Activated CD4-positive, alpha-beta T cell treated with anti-CD3 and anti-CD28 coated beads, Interleukin-2, Interleukin-4, amounts not matched to agents 100 ng/mL and 50 ng/mL, durations not matched to agents 16 hours and 8 hours (primary cell): ENCODE data around the gene NCKAP5.
"Not testable (repeated sequence)": the region's sequence is repeated elsewhere in the genome, so short reads cannot be mapped to it uniquely, and the experiment has no call there.

Experiments
- DNase-seq: peaks from one replicate; pipeline ENCODE4 v3.0.0-alpha.2; 2020; ENCODE audit warnings: low spot score

NCKAP5 gene

DNA sequence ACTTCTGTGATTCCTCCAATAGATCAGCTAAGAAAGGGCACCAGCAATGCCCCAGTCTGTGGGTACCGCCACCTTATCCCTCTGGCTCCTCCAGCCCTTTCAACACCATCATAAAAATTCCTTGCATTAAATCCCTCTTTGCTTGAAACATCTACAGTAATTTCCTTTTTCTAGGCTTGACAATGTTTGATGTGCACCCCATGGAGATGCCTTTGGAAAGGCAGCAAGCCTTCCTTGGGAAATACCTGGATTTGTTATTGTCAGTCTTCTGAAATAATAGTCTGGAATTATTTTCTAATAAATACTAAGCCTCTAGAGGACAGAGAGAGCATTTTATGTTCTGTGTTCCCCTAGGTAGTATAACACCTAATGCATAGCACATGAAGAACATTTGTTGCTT lies 46.1 kb downstream of the NCKAP5 start:
- no peak for DNase-seq

DNA sequence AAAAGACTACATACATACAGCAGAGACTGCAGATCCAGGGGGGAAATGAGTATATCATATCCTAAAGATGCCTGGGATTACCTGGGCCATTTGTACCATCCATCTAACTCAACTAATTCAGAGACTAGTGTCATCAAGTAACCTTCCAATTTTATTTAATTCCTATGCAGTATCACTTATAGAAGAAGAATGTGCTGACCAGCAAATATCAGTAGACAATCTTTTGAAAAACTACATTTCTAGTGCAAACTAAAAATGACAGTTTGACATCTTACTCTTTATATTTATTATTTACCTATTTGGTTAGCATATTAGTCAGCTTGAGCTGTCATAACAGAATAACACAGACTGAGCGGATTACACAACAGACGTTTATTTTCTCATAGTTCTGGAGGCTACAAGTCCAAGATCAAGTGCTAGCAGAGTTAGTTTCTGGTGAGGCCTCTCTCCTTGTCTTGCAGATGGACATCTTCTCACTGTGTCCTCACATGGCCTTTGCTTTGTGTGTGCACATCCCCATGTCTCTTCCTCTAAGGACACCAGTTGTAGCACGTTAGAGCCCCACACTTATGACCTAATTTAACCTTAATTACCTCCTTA lies 47.0 kb downstream of the NCKAP5 start:
- no peak for DNase-seq

DNA sequence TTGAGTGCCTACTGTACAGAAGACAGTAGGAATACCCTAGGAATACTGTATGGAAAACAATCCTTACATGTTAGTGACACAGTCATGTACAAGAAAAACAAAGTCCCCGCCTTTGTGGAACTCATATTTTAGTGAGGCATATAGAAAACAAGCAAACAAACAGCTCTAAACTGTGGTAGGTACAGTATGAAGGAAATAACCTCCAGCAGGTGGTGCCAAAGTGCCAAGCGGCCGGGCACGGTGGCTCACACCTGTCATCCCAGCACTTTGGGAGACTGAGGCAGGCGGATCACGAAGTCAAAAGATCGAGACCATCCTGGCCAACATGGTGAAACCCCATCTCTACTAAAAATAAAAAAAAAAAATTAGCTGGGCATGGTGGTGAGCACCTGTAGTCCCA lies 48.6 kb downstream of the NCKAP5 start:
- DNase-seq: not testable (repeated sequence)

DNA sequence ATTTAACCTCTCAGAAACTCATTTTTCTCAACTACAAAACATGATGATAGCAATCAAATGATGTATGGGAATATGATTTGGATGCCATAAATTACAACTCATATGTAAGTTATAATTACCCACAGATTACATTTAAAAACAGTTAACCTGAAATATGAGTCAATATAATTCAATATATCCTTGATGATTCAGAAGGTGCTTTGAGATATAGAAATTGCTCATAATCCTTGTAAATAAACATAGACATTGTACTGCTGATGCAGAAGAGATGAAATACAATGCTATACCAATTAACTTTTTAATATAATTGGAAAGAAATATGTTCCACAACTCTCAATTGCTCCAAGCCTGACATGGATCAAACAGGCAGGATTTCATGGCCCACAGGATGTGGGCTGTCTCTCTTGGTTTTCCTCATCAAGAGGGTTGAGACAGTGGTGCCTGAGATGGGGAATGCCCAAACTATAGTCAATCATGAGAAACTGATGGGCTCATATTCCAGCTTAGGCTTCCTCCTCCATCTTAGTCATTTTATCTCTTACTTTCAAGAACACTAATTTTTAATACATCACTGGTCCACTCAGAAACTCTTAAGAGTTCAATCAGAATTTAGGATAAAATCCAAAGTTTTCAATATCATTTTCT lies 49.4 kb downstream of the NCKAP5 start:
- DNase-seq: no peak

DNA sequence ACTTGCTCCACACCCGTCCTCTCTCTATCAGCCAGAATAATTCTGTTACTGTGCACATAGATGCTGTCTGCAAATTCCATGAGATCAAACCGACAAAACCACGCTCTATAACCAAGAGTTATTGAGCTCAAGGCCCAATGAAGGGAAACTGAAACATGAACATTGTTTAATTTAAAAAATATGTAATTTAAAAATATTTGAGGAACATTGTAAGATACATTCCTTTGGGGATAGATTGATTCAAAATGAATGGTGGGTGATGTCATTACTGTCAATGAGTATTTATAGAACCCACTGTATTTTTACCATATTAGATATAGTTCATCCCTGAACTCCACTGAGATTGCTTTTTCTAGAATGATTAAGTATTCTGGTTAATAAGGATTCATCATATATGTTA lies 50.4 kb downstream of the NCKAP5 start:
- no peak for DNase-seq

DNA sequence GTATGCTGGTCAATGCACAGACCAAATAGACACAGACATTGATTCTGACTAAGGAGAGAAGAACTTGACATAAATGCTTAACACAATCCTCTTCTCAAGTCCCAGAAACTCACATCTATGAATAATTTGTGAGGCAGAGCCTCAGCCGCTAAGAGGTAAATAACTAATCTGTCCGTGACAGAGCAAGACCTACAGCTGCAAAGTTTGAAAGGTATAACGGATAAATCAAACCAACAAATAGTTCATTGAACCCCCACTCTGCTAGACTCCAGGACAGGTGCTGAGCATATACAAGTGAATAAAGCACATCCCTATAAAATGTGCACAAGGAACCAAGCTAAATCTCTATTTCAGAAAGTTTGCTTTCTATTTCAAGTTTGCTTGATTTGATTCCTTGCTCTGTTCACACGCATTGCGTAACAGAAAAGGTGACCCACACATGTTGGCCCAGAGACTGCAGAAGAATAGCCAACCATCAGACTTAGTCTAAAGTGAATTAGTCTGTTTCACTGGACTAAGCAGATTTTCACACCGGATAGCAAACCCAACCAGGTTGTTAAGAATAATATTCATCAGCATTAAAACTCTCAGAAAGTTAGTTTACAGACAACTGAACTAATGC lies 51.7 kb downstream of the NCKAP5 start:
- no peak for DNase-seq

DNA sequence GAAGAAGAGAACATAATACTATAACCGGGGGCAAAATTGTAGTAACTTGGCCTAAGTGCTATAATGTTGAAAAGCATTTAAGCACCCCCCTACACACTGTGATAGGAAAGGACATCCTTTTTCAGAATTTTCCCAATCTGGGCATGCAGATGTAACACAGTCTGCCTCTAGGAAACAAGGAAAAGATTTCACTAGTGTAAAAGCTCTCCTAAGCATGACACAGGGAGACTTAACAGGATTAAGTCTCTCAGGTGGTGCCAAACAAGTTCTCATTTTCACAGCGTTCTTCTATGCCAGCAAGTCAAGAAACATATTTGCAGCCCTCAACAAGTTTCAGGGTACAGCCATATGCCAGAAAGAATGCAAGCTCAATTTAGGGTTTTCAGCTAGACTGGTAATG lies 53.0 kb downstream of the NCKAP5 start:
- DNase-seq: no peak

DNA sequence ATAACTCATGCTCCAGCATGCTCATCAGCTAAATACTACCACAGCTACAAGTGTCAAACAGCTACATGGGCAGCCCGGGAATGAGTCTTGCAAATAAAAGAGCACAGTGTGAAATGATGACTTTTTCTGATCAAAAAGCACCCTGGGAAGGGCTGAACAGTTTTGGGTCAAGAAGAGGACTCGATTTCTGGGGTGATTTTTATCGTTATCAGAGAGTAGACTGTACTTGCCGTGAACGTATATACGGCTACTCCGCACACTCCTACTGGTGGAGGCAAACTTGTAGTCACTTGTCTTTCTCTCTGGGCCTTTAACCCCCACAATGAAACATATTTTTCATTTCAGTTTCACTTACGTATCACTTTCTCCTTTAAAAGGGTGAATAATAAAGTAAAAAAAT lies 54.4 kb downstream of the NCKAP5 start:
- no peak for DNase-seq

DNA sequence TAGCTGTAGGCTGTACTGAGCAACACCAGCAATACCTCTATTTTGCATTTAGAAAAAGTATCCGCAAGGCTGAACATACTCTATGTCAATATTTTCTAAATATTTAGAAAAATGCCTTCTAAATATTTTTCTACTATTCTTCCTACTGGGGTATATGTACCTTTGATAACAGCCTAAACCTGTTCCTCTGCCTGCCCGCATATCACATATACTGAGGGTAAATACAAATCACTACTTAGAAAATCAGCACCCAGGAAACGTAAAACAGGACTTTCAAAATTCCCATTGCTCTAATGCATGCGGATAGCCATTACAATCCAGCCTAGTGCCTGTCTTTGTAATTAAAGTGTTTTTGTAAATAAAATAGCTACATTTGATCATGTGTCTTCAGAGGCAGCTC lies 56.1 kb downstream of the NCKAP5 start:
- no peak for DNase-seq

DNA sequence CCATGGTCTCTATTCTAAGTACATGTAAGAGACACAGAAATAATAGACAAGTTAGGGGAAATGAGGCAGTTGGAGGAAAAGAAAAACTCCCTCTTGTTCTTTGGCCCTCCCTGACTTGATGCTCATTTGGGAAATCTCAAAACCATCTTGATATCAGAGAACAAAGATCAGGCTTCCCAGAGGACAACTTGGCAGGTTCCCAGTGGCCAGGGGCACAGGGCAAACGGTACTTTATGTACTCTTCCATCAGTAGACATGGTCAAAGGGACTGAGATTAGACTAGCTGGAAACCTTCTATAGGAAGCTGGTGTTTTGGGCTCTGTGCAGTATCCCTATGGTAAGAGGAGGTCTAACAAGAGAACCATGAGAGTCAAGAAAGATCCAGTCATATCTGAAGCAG lies 56.6 kb downstream of the NCKAP5 start:
- no peak for DNase-seq

DNA sequence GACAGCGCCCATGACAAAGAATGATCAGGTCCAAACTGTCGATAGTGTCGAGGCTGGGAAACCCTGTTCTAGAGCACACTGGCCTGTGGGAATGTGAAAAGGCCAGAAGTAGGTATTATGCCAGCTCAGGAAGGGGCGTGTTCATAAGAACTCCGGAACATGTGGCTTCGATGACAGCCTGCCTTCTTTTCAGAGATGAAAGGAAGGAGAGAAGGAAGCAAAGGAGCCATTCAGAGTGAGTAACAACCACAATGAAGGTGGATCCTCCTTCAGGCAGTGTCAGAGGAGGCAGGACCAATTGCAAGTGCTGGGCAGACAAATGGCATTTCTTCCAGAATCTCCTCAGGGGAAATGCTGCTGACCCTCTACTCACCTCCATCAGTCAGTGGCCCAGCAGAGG lies 58.5 kb downstream of the NCKAP5 start:
- no peak for DNase-seq

DNA sequence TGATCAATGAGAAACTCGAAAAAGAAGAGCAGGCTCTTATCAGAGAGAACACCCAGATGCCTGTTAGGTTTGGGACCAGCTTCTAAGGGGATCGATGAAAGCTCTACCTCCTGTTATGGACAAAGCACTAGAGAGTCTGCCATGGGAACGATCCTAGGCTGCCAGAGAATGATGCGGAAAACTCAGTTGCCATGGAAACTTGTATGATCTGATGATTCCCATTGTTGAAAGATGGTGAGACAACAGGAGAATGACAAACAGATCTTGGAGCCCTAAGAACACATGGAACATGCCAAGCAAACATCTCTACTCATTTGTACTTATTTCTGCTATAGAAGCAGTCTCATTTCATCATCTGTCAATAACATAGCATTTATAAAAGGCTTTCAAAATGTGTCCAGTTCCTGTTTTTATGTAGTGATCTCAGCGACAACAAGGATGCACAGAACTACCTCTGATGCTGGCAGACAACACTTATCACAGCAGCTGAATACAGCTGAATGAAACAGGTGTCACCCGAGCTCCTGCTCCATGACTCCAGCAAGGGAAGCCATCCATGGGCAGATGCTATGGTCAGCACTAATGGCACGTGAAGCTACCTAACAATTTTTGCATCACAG lies 59.6 kb downstream of the NCKAP5 start:
- DNase-seq: no peak

DNA sequence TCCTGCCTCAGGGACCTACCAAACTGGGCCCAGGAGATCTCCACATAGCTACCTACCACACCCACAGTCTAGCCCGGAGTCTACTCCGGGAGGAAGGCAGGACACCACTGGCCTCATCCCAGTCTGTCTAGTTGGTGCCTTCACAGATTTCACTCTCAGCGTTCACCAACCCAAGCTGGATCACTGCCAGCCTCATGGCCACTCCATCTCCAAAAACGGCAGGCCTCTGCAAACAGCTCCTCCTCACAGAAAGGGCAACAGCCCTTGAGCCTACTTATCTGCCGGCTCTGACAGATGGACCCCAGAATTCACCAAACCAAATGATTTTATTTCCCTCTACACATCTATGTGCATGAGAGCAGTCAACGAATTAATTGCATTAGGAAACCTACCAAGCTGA lies 61.3 kb downstream of the NCKAP5 start:
- no peak for DNase-seq

DNA sequence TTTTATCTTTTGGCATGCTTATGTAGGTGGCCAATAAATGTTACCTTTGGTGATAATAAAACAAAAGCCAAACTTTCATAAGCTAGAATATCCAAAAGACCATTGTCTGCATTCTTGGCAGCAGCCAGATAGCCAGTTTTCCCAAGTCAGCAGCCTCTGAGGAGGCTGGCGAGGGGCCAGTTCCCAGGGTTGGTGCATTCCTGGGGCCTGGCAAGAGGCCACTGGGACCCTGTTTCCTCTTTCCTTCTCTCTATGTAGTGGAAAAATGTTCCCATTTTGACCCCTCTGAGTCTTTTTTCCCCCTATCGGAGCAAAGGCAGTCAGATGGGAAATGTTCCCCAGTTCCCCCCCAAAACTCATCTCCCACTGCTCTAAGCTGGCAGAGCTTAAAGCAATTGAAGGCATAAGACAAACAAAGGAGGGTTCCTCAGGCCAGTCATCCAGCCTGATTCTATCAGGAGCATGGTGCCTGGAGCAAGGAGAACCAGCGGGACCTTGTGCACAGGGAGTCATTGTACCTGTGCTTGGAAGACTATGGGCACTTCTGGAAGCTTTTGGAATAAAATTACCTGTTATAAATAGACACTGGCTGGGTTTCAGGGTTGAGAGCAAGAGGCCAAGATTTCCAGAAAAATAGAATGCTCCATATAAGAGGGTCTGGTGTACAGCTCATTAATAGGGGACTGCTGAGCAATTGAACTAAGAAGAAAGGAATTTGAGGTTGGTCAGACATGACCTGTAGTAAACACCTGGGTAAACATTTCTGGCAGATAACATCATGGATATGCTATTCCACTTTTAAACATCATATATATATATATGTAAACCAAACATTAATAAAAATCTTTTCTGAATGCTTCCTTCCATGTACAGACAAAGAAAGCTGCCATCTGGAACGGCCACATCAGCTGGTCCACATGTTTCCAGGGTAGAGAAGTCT lies 63.4 kb downstream of the NCKAP5 start:
- no peak for DNase-seq

DNA sequence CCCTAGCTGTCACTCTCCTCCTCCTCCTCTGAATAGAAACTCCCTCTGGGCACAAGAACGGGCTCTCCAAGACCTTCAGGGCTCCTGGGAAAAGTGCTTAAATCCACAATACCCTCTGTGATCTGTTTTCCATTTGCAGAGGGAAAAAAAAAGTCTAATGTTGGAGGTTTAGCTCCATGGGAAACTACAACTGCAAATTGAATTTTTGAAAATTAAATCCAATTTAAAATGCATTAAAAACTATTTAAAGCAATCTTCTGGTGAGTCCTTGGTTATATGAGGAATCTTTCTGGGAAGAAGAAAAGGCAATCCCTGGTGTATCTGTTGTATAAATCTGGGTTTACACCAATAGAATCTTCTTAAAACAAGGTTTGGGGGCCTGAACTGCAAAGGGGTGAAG lies 64.3 kb downstream of the NCKAP5 start:
- no peak for DNase-seq

DNA sequence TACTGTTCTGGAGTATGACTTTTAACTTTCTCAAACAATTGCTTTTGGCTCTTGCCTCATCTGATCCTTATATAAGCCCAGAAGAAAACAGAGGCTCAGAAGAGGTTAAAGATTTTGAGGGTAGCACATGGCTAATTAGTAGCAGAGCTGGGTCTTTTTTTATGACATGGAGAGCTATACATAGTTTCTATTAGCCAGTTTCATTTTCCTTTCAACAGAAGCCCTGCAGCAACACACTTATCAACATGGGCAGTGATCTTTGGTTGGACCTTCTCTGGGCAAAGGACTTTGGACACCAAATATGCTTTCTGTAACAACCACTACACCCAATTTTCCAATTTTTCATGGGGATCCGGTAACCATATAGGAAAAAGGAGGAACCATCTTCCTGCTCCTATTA lies 64.9 kb downstream of the NCKAP5 start:
- no peak for DNase-seq

DNA sequence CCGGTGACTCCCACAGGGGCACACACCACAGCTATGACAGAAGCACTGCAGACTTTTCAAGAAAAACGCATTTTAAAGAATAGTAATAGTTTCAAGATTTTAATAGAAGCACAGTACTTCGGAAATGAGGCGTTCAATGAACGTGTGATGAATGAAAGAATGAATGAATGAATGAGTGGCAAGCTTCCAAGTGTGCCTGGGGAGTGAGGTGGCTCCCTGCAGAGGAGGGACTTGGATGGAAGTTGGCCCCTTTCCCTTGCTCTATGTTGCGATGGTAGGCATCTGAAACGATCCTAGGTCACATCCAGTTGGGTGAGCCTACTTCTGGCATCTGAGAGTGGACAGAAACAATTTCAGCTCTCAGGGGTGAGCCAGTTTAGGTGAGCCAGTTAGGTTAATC lies 65.6 kb downstream of the NCKAP5 start:
- DNase-seq: no peak

DNA sequence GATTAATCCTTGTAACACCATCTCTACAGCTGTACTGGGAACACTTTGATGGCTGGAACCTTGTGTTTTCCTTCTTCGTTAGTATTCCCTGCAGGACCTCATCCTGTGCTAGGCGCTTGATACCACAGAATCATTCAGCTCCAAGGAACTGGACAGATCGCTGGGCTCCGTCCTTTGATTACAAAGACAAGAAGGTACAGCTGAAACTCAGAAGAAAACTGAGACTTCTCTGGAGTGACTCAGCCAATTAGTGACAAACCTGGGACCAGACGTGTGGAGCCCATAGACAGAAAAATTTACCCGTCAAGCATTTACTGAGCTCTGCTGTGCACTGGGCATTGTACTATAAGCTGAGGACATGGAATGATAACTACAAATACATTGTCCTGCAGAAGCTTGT lies 67.3 kb downstream of the NCKAP5 start:
- DNase-seq: no peak

DNA sequence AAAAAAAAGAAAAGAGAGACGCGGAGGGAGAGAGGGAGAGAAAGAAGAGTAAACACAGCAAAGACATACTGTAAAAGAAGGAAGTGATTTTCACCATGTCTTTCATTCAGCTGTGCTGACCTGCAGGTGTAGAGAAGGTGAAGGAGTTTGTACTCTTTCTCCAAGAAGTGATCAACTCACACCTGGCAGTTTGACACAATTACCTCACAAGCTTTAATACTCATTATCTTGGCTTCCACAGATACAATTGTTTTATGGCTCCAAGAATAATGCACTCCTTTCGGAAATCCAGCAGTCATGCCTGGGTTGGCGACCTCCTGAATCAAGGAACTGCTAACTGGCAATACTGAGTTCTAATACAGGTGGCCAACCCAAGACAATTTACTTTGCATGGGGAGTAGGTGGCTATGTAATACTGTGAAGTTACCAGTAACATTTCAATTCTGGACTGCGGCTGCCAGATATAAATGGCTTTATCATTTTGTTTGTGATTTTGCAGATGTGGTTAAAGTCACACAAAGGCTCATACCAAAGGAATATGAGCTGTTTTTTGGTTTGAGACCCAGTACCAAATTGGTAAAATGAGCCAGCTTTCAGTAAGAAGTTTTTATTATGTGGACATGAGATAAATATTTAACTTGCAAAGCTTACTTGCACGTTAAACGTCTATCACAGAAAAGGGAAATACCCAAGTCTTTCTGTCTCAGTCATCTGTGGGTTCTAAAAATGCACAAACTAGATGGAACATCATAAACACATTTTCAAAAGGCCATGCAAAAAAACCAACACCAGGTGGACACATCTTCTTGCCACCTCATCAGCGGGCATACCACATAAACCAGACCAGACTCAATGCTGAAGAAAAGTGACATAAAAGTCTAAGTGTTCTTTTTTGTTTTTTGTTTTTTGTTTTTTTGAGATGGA lies 69.3 kb downstream of the NCKAP5 start:
- no peak for DNase-seq

DNA sequence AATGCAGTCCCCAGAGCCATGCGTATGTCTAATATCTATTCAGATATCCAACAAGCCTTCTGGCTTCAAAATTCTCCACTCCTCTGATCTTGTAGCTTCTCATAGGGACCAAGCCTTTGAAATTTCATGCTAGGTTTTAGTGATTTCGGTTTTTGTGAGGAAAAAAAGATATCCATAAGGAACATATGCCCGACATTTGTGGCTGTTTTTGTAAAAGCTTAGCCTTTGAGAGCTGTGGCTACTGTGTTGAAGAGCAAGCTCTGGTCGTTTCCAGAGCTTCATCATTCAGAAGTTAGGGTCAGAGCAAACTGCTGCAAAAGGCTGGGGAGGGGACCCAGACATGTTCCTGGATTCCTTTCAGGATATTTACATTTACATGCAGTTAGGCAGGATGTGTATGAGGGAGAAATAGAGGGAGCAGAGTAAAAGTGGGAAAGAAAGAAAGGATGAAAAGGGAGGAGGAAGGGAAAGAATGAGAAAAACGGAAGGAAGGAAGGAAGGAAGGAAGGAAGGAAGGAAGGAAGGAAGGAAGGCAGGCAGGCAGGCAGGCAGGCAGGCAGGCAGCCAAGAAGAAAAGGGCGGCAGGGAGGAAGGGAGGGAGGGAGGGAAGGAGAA lies 70.2 kb downstream of the NCKAP5 start:
- no peak for DNase-seq
